ENCODE data around the gene MIGA1. TPM values are rescaled to one million over a fixed set of nuclear protein-coding genes. Genes with fewer than 3 reads are reported as not detected.

MIGA1 gene
- total RNA-seq, 2 experiments from 2014 or later = 12.2 to 15.8 TPM

GRCh38 chr1:77817368-77818209 is 38.1 kb downstream of the MIGA1 start:
- H3K9me3 ChIP-seq (ENCODE audit: control insufficient read depth in 1 of 2, insufficient read depth in 1 of 2, low read length in 2 of 2) = no peaks in the 10 kb centered on the region
- no peaks in the 10 kb centered on the region for H3K4me1 ChIP-seq (ENCODE audit: insufficient read depth, low read length)
- ATAC-seq (ENCODE audit: poor library complexity) = no peak
- H3K4me3 ChIP-seq (ENCODE audit: low read length) = no peak overlapping the region
- peaks cover 67% of the 10 kb centered on the region for H3K36me3 ChIP-seq (ENCODE audit: insufficient read depth, low read length)
- Mint-ChIP-seq H3K4me3 (no peak overlapping the region), H3K27me3 (no peaks in the 10 kb centered on the region), H3K27ac (no peak overlapping the region), H3K9me3 (no peaks in the 10 kb centered on the region), H3K36me3 (ENCODE audit: low read depth) (peaks cover 93% of the 10 kb centered on the region), H3K4me1 (ENCODE audit: low read depth) (no peaks in the 10 kb centered on the region)
- no peaks in the 10 kb centered on the region for H3K27me3 ChIP-seq (ENCODE audit: control insufficient read depth in 1 of 2, insufficient read depth in 2 of 2, low read length in 2 of 2)
- H3K27ac ChIP-seq (ENCODE audit: low read depth in 1 of 2, low read length in 2 of 2) = no peak overlapping the region
- DNase-seq = no peak
- POLR2A ChIA-PET = no interaction called here
- CTCF ChIA-PET = no interaction called here
- intact Hi-C loops (cut with DNase I, micrococcal nuclease) = no loop called here
- no peak for TF ChIP-seq CTCF (IDR thresholded peaks at IDR 0.05)

- H3K4me1 Mint-ChIP-seq (ENCODE audit: low read depth) = no peaks in the 10 kb centered on the region
- no peak overlapping the region for H3K27ac ChIP-seq (ENCODE audit: low read depth in 1 of 2, low read length in 2 of 2)
- intact Hi-C loops (cut with DNase I, micrococcal nuclease) = loop anchor here in 1 of 2 experiments (5.0 kb wide), 1 partner anchor 292 kb away; no protein-coding TSS in a partner anchor
- H3K4me1 ChIP-seq (ENCODE audit: insufficient read depth, low read length) = no peaks in the 10 kb centered on the region
- DNase-seq (no peak), ATAC-seq (ENCODE audit: poor library complexity) (no peak)
- H3K4me3 Mint-ChIP-seq = no peak overlapping the region
- H3K27me3 ChIP-seq (ENCODE audit: control insufficient read depth in 1 of 2, insufficient read depth in 2 of 2, low read length in 2 of 2) = no peaks in the 10 kb centered on the region
- peaks cover 55% of the 10 kb centered on the region for H3K36me3 ChIP-seq (ENCODE audit: insufficient read depth, low read length)
- ChIA-PET POLR2A (no interaction called here), CTCF (no interaction called here)
- no peak overlapping the region for H3K4me3 ChIP-seq (ENCODE audit: low read length)
- TF ChIP-seq CTCF (IDR thresholded peaks at IDR 0.05) = no peak
- no peaks in the 10 kb centered on the region for H3K9me3 Mint-ChIP-seq
- H3K36me3 Mint-ChIP-seq (ENCODE audit: low read depth) = peaks cover 82% of the 10 kb centered on the region
- H3K9me3 ChIP-seq (ENCODE audit: control insufficient read depth in 1 of 2, insufficient read depth in 1 of 2, low read length in 2 of 2) = no peaks in the 10 kb centered on the region
- H3K27me3 Mint-ChIP-seq = no peaks in the 10 kb centered on the region
- no peak overlapping the region for H3K27ac Mint-ChIP-seq
Measured at GRCh38 chr1:77820121-77820520, 40.7 kb downstream of the MIGA1 start.

GRCh38 chr1:77824079-77824478 is 44.6 kb downstream of the MIGA1 start:
- Mint-ChIP-seq H3K4me3 (no peak overlapping the region), H3K9me3 (no peaks in the 10 kb centered on the region), H3K4me1 (ENCODE audit: low read depth) (no peaks in the 10 kb centered on the region), H3K36me3 (ENCODE audit: low read depth) (peaks cover 75% of the 10 kb centered on the region), H3K27ac (no peak overlapping the region), H3K27me3 (no peaks in the 10 kb centered on the region)
- no peaks in the 10 kb centered on the region for H3K27me3 ChIP-seq (ENCODE audit: control insufficient read depth in 1 of 2, insufficient read depth in 2 of 2, low read length in 2 of 2)
- no peaks in the 10 kb centered on the region for H3K4me1 ChIP-seq (ENCODE audit: insufficient read depth, low read length)
- ChIA-PET POLR2A (no interaction called here), CTCF (no interaction called here)
- ATAC-seq (ENCODE audit: poor library complexity) = no peak
- TF ChIP-seq CTCF (IDR thresholded peaks at IDR 0.05) = no peak
- H3K4me3 ChIP-seq (ENCODE audit: low read length) = no peak overlapping the region
- intact Hi-C loops (cut with DNase I, micrococcal nuclease) = loop anchor here in 1 of 2 experiments (5.0 kb wide), 1 partner anchor 288 kb away; no protein-coding TSS in a partner anchor
- H3K9me3 ChIP-seq (ENCODE audit: control insufficient read depth in 1 of 2, insufficient read depth in 1 of 2, low read length in 2 of 2) = no peaks in the 10 kb centered on the region
- no peak for DNase-seq
- H3K27ac ChIP-seq (ENCODE audit: low read depth in 1 of 2, low read length in 2 of 2) = no peak overlapping the region
- H3K36me3 ChIP-seq (ENCODE audit: insufficient read depth, low read length) = peaks cover 33% of the 10 kb centered on the region

Data from CD4-positive, alpha-beta T cell (primary cell).